Measurements from ENCODE around the gene FSIP1.

- TF ChIP-seq CTCF (IDR thresholded peaks at IDR 0.05) (no peak), POLR2AphosphoS5 (IDR thresholded peaks at IDR 0.05) (no peak), POLR2A (IDR thresholded peaks at IDR 0.05) (no peak)
Observed at GRCh38 chr15:39828374-39828931, 45.8 kb upstream of the FSIP1 start.

Data from upper lobe of left lung (tissue), 4 donors.